Activated CD4-positive, alpha-beta T cell treated with anti-CD3 and anti-CD28 coated beads for 1 hour (primary cell): Measurements from ENCODE around the gene CASQ1.

Experiments
- DNase-seq: peaks from one replicate; pipeline ENCODE4 v3.0.0-alpha.2; 2020

The CASQ1 gene

GRCh38 chr1:160205242-160206035 is 15.1 kb downstream of the CASQ1 start, which contains the start of gene PEA15:
Gene PEA15 (plus strand): TSS chr1:160205384. CDS start chr1:160211545, 6,161 bp downstream.
- DNase-seq, result peak; percentile 49

- DNase-seq, result peak; percentile 22
Measured at GRCh38 chr1:160206036-160206389, 15.6 kb downstream of the CASQ1 start.

- no peak for DNase-seq
Measured at GRCh38 chr1:160206421-160207117, 16.2 kb downstream of the CASQ1 start.

- DNase-seq, result no peak
Measured at GRCh38 chr1:160207118-160207650, 16.8 kb downstream of the CASQ1 start.

- DNase-seq, result no peak
Measured at GRCh38 chr1:160207771-160208556, 17.6 kb downstream of the CASQ1 start.

GRCh38 chr1:160208557-160209320 is 18.4 kb downstream of the CASQ1 start:
- DNase-seq, result no peak

- DNase-seq, result no peak
Measured at GRCh38 chr1:160209321-160210046, 19.1 kb downstream of the CASQ1 start.

GRCh38 chr1:160210561-160210960 is 20.2 kb downstream of the CASQ1 start:
- no peak for DNase-seq

- DNase-seq, result no peak
Measured at GRCh38 chr1:160211046-160211790, 20.8 kb downstream of the CASQ1 start.

- DNase-seq, result no peak
Measured at GRCh38 chr1:160214481-160215140, 24.2 kb downstream of the CASQ1 start.

- DNase-seq, result no peak
Measured at GRCh38 chr1:160216301-160216700, 25.9 kb downstream of the CASQ1 start.

GRCh38 chr1:160217481-160218051 is 27.2 kb downstream of the CASQ1 start:
- DNase-seq, result no peak

GRCh38 chr1:160219062-160219929 is 28.9 kb downstream of the CASQ1 start:
- no peak for DNase-seq

GRCh38 chr1:160220301-160220700 is 29.9 kb downstream of the CASQ1 start:
- DNase-seq, result no peak

- DNase-seq, result no peak
Measured at GRCh38 chr1:160221089-160221488, 30.7 kb downstream of the CASQ1 start.

GRCh38 chr1:160222546-160222945 is 32.2 kb downstream of the CASQ1 start:
- DNase-seq, result no peak

GRCh38 chr1:160224606-160225005 is 34.2 kb downstream of the CASQ1 start:
- no peak for DNase-seq

GRCh38 chr1:160225345-160225744 is 35.0 kb downstream of the CASQ1 start:
- no peak for DNase-seq

- DNase-seq, result no peak
Measured at GRCh38 chr1:160226623-160227022, 36.2 kb downstream of the CASQ1 start.
